ENCODE measurements around the gene LRFN5.

DNA sequence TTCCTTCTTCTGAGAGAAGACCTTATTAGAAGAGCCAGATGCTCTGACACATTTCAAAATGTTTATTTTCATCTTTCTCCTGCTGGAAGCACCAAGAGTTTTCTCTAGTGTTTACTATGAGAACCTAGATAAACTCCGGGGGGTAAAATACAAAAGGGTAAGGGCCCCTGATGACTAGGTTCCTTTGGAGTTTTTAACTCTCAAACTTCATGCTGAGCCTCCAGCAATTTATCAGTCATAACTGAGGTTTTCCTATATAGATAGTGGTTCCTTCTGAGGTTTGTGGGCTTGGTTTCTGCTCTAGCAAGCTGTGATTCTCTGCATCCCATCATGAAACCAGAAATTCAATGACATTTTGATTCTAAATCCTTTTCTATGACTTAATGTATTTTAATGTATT lies 210.9 kb downstream of the LRFN5 start:
- TF ChIP-seq CTCF (IDR thresholded peaks at IDR 0.05) (no peak), SIN3A (IDR thresholded peaks at IDR 0.05; ENCODE audit: borderline replicate concordance, insufficient read depth, low read depth, low read length) (no peak)
- TF ChIP-seq, protein P1, sequence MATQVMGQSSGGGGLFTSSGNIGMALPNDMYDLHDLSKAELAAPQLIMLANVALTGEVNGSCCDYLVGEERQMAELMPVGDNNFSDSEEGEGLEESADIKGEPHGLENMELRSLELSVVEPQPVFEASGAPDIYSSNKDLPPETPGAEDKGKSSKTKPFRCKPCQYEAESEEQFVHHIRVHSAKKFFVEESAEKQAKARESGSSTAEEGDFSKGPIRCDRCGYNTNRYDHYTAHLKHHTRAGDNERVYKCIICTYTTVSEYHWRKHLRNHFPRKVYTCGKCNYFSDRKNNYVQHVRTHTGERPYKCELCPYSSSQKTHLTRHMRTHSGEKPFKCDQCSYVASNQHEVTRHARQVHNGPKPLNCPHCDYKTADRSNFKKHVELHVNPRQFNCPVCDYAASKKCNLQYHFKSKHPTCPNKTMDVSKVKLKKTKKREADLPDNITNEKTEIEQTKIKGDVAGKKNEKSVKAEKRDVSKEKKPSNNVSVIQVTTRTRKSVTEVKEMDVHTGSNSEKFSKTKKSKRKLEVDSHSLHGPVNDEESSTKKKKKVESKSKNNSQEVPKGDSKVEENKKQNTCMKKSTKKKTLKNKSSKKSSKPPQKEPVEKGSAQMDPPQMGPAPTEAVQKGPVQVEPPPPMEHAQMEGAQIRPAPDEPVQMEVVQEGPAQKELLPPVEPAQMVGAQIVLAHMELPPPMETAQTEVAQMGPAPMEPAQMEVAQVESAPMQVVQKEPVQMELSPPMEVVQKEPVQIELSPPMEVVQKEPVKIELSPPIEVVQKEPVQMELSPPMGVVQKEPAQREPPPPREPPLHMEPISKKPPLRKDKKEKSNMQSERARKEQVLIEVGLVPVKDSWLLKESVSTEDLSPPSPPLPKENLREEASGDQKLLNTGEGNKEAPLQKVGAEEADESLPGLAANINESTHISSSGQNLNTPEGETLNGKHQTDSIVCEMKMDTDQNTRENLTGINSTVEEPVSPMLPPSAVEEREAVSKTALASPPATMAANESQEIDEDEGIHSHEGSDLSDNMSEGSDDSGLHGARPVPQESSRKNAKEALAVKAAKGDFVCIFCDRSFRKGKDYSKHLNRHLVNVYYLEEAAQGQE (IDR thresholded peaks at IDR 0.05; ENCODE audit: insufficient read depth in 1 of 2, low read depth in 2 of 2, low read length in 1 of 2), result no peak

Data from Panc1 (cell line).